Measurements from ENCODE around the gene BOD1L1. TPM values are rescaled to one million over a fixed set of nuclear protein-coding genes. Genes with fewer than 3 reads are reported as not detected.

Gene BOD1L1
- total and polyA plus RNA-seq, 2 of the 8 experiments (the other 6 are each of a cell fraction or from before 2014, with no cell fraction given) = 6.8 to 39.3 TPM

GRCh38 chr4:13522282-13523104 lies 105.0 kb downstream of the BOD1L1 start (continued):
- TF ChIP-seq CHD2 (IDR thresholded peaks at IDR 0.05; ENCODE audit: low read length) = no peak
- TF ChIP-seq KDM4A (IDR thresholded peaks at IDR 0.05; ENCODE audit: low read depth, low read length, severe bottlenecking) = peak; percentile 44
- TF ChIP-seq SIX5 (IDR thresholded peaks at IDR 0.05; ENCODE audit: low read depth, low read length) = no peak
- peak; percentile 99 for TF ChIP-seq SUZ12 (IDR thresholded peaks at IDR 0.05; ENCODE audit: low read length)
- TF ChIP-seq EZH2 (IDR thresholded peaks at IDR 0.05; ENCODE audit: low read depth, low read length, severe bottlenecking) = peak; percentile 99
- peak; percentile 31; the same call in 1 of the 2 replicates for TF ChIP-seq TBP (IDR thresholded peaks at IDR 0.05; ENCODE audit: low read depth, low read length)
- TF ChIP-seq CTBP2 (IDR thresholded peaks at IDR 0.05; ENCODE audit: borderline replicate concordance, insufficient read depth, insufficient read length, low read length) = peak; percentile 89
- TF ChIP-seq MAX (IDR thresholded peaks at IDR 0.05) = peak; percentile 66; the same call in 1 of the 2 replicates
- no peak; the same call in 1 of the 2 replicates for TF ChIP-seq RBBP5 (IDR thresholded peaks at IDR 0.05; ENCODE audit: borderline replicate concordance, low read depth, low read length)

Data from H1 (cell line).